NCI-H2196 (cell line): ENCODE results near the gene COL11A1.
"Not testable (repeated sequence)": the region's sequence is repeated elsewhere in the genome, so short reads cannot be mapped to it uniquely, and the experiment has no call there.

Source experiments
- DNase-seq: peaks from one replicate; lab custom pipeline; 2025; ENCODE audit not compliant: unreplicated experiment; lab: John Stamatoyannopoulos, UW

Gene COL11A1

DNA sequence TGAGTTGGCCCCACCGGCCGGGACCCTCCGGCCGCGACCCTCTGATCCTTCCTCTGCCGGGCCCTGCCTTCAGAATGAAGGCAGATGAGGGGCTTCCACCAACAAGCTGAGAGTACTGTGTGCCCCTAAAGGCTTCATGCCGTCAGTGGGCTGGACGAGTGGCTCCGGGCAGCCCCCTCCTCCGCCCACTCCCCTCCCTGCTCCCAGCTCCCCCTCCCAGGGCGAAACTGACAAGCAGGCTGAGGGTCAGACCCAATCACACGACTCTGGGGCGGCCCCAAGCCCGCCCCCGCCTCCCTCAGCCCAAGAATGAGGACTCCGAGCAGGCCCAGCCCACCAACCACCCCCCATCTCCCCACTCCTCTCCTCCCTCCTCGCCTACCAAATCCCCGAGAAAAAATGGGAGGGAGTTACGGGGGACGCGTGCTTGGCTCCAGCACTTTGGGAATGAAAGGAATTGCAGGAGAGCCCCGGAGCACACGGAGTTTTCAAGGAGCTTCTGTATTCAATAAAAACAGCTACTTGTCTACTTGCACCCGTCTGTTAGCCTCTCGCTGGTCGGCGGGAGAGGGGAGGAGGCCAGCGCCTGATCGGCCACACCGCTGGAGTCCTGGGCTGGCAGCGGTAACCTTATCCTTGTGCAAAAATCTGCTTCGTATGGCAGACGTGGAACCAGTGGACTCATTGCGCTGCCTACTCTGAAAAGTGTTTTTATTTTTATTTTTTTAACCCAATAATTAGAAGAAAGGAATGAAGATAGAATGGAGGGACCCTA lies at the start of gene COL11A1:
TSS of gene COL11A1 (minus strand) at position 147 of the 775 bp plus-strand sequence. CDS start 344 bp downstream, outside the sequence.
- DNase-seq, result no peak

GRCh38 chr1:103156966-103157365 lies 48.6 kb upstream of the COL11A1 start:
- DNase-seq, result no peak

DNA sequence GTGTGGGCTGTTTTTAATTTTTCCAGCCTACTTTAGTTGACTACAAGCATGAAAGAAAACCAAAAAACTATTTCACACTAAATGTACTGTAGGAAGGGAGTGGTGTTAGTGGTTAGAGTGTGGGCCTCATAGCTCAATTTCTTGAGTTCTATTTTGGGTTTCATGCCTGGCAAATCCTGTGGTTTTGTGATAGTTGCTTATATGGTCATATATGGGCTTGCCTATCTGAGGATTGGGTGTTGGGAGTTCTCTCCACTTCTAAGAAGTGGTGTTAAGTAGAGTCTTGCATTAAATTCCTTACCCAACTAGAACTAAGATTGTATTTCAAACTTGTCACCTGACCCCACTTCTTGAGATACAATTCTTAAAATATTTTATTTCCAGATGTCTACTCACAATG lies 37.8 kb upstream of the COL11A1 start:
- no peak for DNase-seq

DNA sequence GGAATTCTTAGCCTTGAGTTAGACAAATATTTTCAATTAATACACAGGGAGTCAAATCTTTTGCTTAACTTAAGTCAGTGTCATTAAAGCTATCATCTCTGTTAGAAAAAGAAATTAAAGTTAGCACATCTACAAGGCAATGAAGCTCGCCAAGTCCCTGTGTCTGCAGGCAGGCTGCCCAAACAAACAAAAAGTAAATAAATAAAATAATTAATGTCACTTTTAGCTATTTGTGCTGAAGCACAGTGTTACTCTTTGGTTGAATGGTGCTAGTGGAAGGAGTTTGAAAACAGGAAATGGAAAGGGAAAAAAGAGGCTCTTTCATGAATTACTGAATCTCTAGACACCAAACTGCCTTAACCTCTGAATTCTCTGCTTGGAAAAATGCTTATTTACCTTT lies 37.1 kb upstream of the COL11A1 start:
- DNase-seq, result no peak

DNA sequence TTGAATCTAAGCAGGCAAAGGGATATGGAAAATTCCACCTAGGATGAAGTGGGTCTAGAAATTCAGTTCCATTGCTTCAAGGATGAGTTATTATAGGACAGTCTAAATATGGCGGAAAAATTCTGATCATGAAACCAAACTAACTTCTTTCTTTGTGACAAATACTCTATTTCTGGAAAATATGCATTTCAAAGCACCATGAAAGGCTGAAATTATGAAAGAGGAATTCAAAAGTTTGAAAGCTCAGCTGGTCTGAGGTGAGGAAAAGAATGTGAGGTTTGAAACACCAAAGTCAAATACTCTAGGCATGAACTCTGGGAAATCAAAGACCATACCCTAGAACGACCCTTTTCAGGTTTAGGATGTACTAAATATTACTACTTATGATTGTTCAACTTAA lies 36.4 kb upstream of the COL11A1 start:
- no peak for DNase-seq

- no peak for DNase-seq
Measured at GRCh38 chr1:103142461-103142860, 34.1 kb upstream of the COL11A1 start.

GRCh38 chr1:103129796-103130195 lies 21.5 kb upstream of the COL11A1 start:
- no peak for DNase-seq

DNA sequence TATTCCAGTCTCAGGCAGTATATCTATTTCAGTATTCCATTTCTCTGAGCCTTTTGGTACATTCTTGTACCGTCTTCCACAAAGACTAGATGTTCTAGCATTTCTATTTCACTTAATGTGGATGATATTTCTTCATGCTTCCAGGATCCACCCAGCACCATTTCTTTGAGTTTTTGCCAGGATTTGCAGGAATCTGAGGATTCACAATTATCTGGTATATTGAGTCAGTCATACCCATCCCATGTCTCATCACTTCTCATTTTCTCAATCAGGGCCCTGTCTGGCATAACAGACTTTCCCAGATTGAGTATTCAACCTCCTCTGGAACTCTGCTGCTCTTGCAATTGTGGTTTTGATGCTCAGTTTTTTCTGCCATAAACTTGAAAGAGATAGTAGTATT lies 20.9 kb upstream of the COL11A1 start:
- no peak for DNase-seq

DNA sequence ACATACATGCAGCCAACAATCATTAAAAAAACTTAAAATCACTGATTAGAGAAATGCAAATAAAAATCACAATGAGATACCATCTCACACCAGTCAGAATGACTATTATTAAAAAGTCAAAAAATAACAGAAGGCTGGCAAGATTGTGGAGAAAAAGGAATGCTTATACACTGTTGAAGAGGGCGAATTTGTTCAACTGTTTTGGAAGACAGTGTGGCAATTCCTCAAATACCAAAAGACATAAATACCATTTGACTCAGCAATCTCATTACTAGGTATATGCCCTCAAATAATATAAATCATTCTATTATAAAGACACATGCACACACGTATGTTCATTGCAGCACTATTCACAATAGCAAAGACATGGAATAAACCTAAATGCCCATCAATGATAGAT lies 19.9 kb upstream of the COL11A1 start:
- not testable (repeated sequence) for DNase-seq

DNA sequence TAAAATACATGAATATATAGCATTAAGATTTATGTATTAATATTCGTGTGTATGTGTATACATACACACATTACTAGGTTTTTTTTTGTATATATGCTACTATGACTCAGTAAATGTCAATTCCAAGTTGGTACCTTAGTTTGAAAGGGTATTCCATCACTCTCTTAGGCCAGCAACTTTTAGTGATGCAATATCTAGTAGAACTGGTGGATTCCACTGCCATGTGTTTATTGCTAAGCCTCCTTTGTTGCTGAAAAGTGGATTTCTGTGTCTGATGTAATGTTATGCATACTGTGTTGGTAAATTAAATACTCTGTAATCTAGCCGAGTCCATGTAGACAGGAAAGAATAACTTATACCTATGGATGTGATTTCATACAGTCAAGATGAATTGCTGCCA lies 16.9 kb upstream of the COL11A1 start:
- no peak for DNase-seq

DNA sequence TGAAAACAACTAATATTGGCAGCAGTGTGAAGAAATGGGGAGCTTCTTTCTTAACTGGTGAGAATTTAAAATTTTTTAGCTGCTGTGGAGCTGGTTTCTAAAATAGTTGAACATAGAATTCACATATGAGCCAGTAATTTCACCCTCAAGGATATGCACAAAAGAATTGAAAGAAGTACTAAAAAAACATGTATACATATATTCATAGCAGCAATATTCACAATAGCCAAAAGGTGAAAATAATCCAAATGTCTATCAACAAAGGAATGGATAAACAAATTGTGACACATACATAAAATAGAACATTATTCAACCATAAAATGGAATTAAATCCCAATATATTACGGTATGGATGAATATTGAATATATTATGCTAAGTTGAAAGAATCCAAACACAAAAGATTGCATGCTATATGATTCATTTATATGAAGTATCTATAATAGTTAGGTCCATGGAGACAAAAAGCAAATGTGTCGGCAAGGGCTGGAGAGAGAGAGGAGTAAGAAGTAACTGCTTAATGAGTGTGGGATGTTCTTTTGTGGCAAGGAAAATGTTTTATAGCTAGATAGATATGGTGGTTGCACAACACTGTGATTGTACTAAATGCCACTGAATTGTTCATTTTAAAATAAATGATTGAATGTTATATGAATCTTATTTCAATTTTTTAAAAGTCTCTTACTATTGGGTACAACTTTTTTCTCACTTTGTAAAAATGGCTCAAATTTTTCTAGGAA lies 14.8 kb upstream of the COL11A1 start:
- no peak for DNase-seq

- DNase-seq, result no peak
Measured at GRCh38 chr1:103120981-103121380, 12.7 kb upstream of the COL11A1 start.

DNA sequence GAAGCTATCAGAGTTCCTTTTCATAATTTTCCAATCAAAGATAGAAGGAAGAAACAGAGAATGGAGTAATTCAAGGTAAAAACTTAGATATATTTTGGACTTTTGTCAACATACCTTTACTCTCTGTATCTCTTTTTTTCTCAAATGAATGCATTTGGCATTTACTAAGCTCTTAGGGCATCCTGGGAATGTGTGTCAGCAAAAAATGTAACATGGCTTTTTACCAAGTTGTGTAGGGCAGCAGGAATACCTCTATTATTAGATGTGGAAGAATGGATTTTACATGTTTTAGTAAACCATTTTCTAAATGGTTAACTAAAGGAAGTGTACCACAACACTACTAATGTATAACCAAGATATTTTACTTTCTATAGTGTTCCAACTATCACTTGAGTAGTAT lies 4.2 kb upstream of the COL11A1 start:
- DNase-seq, result no peak

- DNase-seq, result no peak
Measured at GRCh38 chr1:103111926-103112325, 3.6 kb upstream of the COL11A1 start.

DNA sequence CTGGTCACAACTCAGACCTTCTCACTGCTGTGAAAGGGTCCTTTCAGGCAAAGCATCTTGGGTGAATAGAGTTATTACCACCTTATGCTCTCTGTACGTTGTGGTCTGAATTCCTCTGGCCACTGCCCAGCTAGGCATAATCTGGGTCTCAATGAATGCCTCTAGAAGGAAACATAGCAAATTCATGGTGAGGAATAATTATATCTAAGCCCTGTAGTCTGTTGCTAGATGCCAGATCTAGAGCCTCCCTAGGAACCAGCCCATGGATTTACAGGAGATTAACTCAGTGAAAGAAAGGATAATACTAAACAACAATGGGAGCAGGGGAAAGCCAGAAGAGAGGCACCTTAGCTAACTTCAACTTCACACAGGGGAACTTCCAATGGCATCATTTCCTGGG lies 2.4 kb upstream of the COL11A1 start:
- DNase-seq, result no peak

GRCh38 chr1:103109311-103109920 lies 1.1 kb upstream of the COL11A1 start:
- DNase-seq, result no peak

GRCh38 chr1:103107741-103108375 lies 464 bp downstream of the COL11A1 start:
- DNase-seq, result no peak

- peak; percentile 5 for DNase-seq
Measured at GRCh38 chr1:103106426-103107341, 1.6 kb downstream of the COL11A1 start.

DNA sequence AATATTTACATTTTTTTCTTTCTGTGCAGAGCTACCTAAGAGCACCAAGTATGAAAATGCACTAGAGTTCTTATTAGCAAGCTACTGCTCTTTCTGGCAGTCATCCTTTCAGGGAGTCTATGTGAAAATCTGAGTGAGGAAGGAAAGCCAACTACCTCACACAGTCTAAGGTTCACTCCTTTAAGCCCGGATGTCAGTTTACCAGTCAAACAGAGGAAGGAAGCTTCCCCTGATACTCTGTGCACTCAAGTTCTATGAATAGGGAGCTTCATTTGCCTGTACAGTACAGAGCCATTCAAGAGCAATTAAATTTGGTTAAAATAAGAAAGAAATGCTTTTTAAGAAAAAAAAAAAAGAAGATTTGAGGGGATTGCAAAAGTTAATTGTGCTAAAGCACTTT lies 6.9 kb downstream of the COL11A1 start:
- DNase-seq, result no peak

DNA sequence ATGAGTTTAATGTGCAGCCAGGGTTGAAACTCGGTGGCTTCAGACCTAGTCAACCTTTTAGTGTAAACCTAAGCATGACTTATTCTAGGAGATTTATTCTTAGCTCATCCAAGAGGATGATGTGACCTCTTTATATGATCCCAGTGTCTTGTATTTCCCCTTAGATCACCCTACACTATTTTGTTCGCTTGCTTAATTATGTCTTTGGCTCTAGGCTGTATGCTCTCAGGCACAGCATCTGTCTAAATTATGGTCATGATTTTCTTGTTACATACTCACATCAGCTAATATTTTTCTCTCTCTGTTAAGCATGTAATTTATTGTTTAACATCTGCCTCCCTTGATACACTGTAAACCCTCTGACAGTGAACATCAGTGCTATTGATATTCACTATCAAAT lies 19.1 kb downstream of the COL11A1 start:
- DNase-seq, result no peak

- DNase-seq, result no peak
Measured at GRCh38 chr1:103087256-103087655, 21.1 kb downstream of the COL11A1 start.
